GM21360 (cell line): ENCODE data around the gene TPT1.
"Not testable (repeated sequence)": the region's sequence is repeated elsewhere in the genome, so short reads cannot be mapped to it uniquely, and the experiment has no call there.

Source experiments
- ATAC-seq: cut with Tn5 transposase; IDR thresholded peaks from one replicate; pipeline ENCODE4 v1.9.1; 2021; ENCODE audit warnings: mild to moderate bottlenecking, moderate library complexity; ENCODE audit not compliant: unreplicated experiment

Gene TPT1

GRCh38 chr13:45303866-45304265, 37.1 kb downstream of the TPT1 start:
- no peak for ATAC-seq

GRCh38 chr13:45303026-45303425, 38.0 kb downstream of the TPT1 start:
- ATAC-seq = no peak

GRCh38 chr13:45302507-45302906, 38.5 kb downstream of the TPT1 start:
- no peak for ATAC-seq

- no peak for ATAC-seq
Measured at GRCh38 chr13:45301263-45301662, 39.7 kb downstream of the TPT1 start.

- no peak for ATAC-seq
Measured at GRCh38 chr13:45300190-45300985, 40.6 kb downstream of the TPT1 start.

GRCh38 chr13:45299194-45299593, 41.8 kb downstream of the TPT1 start:
- no peak for ATAC-seq

DNA sequence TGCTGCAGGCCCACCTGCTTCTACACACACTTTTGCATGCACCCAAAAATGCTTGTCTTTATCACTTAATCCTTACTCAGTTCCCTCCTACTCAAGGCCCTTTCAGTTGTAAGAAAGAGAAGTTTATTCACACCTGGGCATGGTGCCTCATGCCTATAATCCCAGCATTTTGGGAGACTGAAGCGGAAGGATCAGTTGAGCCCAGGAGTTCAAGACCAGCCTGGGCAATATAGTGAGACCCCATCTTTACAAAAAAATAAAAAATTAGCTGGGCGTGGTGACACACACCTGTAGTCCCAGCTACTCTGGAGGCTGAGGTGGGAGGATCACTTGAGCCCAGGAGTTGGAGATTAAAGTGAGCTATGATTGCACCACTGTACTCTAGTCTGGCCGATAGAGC, 42.4 kb downstream of the TPT1 start:
- ATAC-seq = not testable (repeated sequence)

DNA sequence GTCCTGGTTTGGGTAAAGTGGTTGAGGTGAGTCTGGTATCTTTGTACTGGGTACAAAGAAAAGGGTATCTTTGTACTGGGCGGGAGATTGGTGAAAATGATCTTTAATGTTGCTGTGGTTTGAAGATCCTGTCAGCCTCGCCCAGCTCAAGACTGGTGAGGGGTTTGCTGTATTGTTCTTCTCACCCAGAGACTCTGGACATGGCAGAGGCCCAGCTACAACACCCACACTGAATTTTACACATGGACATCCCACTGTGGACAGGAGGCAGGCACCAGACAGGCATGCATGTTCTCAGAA, 42.8 kb downstream of the TPT1 start:
- no peak for ATAC-seq

DNA sequence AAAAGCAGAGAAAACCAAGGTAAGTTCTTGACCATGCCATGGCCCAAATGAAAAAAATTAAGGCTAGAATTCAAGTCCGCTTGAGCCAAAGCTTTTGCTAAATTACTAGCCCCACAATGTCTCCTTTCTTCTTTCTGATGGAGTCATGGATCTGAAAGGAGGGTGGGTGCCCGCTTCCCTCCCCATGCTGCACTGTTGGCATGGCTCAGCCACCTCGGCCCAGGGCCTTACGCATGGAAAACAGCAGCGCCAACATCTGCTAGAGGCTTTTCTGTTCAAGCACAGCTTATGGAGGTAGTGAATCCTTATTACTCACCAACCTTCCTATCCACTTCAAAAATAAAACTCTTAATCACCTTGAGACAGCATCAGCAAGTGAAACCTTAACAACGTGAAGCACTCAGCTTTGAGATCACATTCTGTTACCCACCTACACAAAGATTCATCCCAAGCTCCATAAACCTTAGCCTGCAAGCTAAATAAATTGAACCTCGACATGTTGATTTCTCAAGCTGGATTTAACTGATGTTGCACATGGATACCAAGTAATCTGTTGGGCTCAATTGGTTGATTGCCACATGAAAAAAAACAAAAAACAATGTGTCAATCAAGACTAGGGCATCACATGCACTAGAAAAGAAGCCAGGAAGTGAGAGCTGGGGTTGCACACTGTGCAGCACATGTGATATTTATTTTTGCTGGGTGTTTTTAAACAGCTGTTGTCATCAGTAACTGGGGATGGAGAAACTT, 43.4 kb downstream of the TPT1 start:
- peak; percentile 56 for ATAC-seq

DNA sequence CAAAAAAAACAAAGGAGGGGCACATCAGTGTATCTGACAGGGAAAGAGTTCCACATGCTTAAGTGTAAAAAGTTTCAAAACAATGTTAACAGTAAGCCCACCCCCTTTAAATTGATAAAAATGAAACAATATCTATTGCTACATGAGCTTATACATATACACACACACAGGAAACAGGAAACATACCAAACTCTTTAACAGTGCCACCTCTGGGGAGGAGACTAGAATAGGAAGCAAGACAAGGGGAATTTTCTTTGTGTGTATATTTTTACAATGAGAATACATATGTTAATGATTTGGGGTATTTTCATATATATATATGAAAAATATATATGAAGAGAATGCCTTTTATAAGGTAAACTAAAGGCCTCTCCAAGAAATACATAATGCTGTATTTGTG, 44.7 kb downstream of the TPT1 start:
- no peak for ATAC-seq

DNA sequence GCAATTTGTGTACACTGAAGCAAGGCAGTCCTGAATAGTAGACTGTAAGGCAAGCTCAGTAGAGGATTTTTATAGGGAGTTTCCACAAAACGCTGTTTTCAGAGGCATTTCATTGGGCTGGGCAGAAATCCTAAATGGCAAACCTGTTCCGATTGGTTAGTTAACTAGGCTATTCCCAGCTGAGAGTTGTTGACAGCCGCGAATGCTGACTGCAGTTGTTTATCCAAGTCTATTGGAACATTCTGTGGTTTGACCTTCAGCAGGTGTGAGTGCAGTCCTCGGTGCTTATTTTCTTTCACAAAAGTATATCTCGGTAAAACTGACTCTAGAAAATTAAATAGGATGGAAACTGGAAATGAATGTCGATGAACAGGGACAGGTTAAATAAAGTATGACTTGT, 45.4 kb downstream of the TPT1 start:
- no peak for ATAC-seq

- no peak for ATAC-seq
Measured at GRCh38 chr13:45292176-45292575, 48.8 kb downstream of the TPT1 start.

DNA sequence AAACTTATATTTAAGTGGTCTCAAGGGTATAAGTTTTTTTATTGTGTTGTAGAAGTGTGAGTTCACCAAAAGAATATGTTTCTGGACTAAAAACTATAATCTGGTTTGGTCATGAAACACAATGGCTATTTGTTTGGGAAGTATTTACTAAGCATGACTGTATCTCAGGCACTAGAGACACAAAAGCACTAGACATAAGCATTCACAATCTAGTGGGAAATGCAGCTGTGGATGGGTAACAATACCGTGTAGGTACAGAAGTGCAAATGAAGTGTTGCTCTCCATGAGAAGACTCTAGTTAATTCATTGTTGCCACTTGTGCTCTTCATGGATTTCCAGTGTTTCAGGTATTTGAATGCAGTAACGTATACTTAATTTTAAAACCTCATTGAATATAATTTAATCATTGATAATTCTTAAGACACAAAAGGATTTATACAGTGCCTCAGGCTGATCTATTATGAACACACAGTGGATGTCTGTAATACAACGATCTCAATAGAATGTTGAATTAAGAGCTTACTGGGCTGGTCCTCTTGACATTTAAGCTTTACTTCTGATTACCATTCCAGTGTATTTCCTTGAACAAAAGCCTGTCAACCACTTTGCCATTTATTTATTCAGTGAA, 50.9 kb downstream of the TPT1 start:
- ATAC-seq = no peak
